ENCODE results near the gene MED13L.

The MED13L gene

GRCh38 chr12:116130431-116130830 is 147.1 kb downstream of the MED13L start:
- Histone ChIP-seq H3K9ac (no peak overlapping the region), H3K27ac (no peak overlapping the region), H3K4me1 (peaks cover 27 to 85% (median 49%) of the 10 kb centered on the region in 10 experiments), H4K20me1 (peaks cover 96 to 100% (median 100%) of the 10 kb centered on the region in 11 experiments), H3K27me3 (no peaks in the 10 kb centered on the region), H3K4me3 (no peak overlapping the region), H3K4me2 (peak overlapping the region in 2 of 11 experiments; percentile 16 to 24; a peak in 2 of 22 replicates), H3K36me3 (no peaks in the 10 kb centered on the region), H3K9me3 (replicated peaks in 1 of 11) (no peaks in the 10 kb centered on the region)
- no peak for TF ChIP-seq Cebpa-rat (IDR thresholded peaks at IDR 0.05)

GRCh38 chr12:116128779-116129178 is 148.7 kb downstream of the MED13L start:
- H3K36me3 ChIP-seq: no peaks in the 10 kb centered on the region
- no peaks in the 10 kb centered on the region for H3K9me3 ChIP-seq (replicated peaks in 1 of 11)
- peaks cover 96 to 100% (median 100%) of the 10 kb centered on the region in 11 experiments for H4K20me1 ChIP-seq
- H3K27me3 ChIP-seq: no peaks in the 10 kb centered on the region
- no peak overlapping the region for H3K4me3 ChIP-seq
- no peak overlapping the region for H3K27ac ChIP-seq
- H3K4me2 ChIP-seq: no peak overlapping the region
- TF ChIP-seq Cebpa-rat (IDR thresholded peaks at IDR 0.05): no peak
- peaks cover 35 to 85% (median 59%) of the 10 kb centered on the region in 10 experiments for H3K4me1 ChIP-seq
- no peak overlapping the region for H3K9ac ChIP-seq

DNA sequence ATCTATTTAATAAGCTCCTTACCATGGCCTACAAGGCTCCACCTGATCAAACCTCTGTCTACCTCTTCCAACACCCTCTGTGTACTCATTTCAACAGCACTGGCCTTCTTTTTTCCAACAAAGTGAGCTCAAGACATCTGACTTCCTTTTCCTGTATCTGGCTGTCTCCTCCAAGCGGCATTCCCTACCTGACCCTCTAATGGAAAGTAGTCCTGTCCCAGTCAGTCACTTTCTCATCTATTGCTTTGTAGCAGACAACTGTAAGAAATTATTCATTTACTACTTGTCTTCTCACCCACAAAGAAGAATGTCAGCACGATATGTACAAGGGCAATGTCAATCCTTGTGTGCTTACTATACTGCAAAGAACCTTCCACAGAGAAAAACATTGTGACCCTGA is 149.6 kb downstream of the MED13L start:
- Histone ChIP-seq H3K27ac (no peak overlapping the region), H3K4me3 (no peak overlapping the region), H3K36me3 (no peaks in the 10 kb centered on the region), H3K9me3 (replicated peaks in 1 of 11) (no peaks in the 10 kb centered on the region), H3K9ac (no peak overlapping the region), H3K4me1 (peaks cover 35 to 85% (median 59%) of the 10 kb centered on the region in 10 experiments), H4K20me1 (peaks cover 96 to 100% (median 100%) of the 10 kb centered on the region in 11 experiments), H3K27me3 (no peaks in the 10 kb centered on the region), H3K4me2 (peak overlapping the region in 2 of 11 experiments; percentile 9 to 27; a peak in 2 of 22 replicates)
- no peak for TF ChIP-seq Cebpa-rat (IDR thresholded peaks at IDR 0.05)

- H3K9ac ChIP-seq: no peak overlapping the region
- no peaks in the 10 kb centered on the region for H3K27me3 ChIP-seq
- H3K27ac ChIP-seq: no peak overlapping the region
- no peaks in the 10 kb centered on the region for H3K36me3 ChIP-seq
- TF ChIP-seq Cebpa-rat (IDR thresholded peaks at IDR 0.05): no peak
- H3K4me2 ChIP-seq: peak overlapping the region in 8 of 11 experiments; percentile 3 to 48 (median 29); a peak in 12 of 22 replicates
- no peaks in the 10 kb centered on the region for H3K9me3 ChIP-seq (replicated peaks in 1 of 11)
- peaks cover 40 to 85% (median 63%) of the 10 kb centered on the region in 10 experiments for H3K4me1 ChIP-seq
- peaks cover 96 to 100% (median 100%) of the 10 kb centered on the region in 11 experiments for H4K20me1 ChIP-seq
- no peak overlapping the region for H3K4me3 ChIP-seq
These were observed 150.9 kb downstream of the MED13L start for GRCh38 chr12:116126610-116127009.

GRCh38 chr12:116125956-116126566 is 151.4 kb downstream of the MED13L start:
- H4K20me1 ChIP-seq: peaks cover 96 to 100% (median 100%) of the 10 kb centered on the region in 11 experiments
- peaks cover 44 to 85% (median 63%) of the 10 kb centered on the region in 10 experiments for H3K4me1 ChIP-seq
- H3K4me2 ChIP-seq: peak overlapping the region in 9 of 11 experiments; percentile 3 to 48 (median 24); a peak in 15 of 22 replicates
- no peaks in the 10 kb centered on the region for H3K9me3 ChIP-seq (replicated peaks in 1 of 11)
- H3K9ac ChIP-seq: no peak overlapping the region
- TF ChIP-seq Cebpa-rat (IDR thresholded peaks at IDR 0.05): no peak
- H3K4me3 ChIP-seq: no peak overlapping the region
- no peak overlapping the region for H3K27ac ChIP-seq
- H3K27me3 ChIP-seq: no peaks in the 10 kb centered on the region
- H3K36me3 ChIP-seq: no peaks in the 10 kb centered on the region

- Histone ChIP-seq H3K27ac (no peak overlapping the region), H3K36me3 (no peaks in the 10 kb centered on the region), H3K4me2 (peak overlapping the region; percentile 1 to 95 (median 54); a peak in 17 of 22 replicates), H3K9me3 (replicated peaks in 1 of 11) (no peaks in the 10 kb centered on the region), H4K20me1 (peaks cover 96 to 100% (median 100%) of the 10 kb centered on the region in 11 experiments), H3K4me3 (no peak overlapping the region), H3K9ac (no peak overlapping the region), H3K27me3 (no peaks in the 10 kb centered on the region), H3K4me1 (peaks cover 44 to 84% (median 61%) of the 10 kb centered on the region in 10 experiments)
- TF ChIP-seq Cebpa-rat (IDR thresholded peaks at IDR 0.05): no peak
These were observed 152.4 kb downstream of the MED13L start for GRCh38 chr12:116125084-116125483.

DNA sequence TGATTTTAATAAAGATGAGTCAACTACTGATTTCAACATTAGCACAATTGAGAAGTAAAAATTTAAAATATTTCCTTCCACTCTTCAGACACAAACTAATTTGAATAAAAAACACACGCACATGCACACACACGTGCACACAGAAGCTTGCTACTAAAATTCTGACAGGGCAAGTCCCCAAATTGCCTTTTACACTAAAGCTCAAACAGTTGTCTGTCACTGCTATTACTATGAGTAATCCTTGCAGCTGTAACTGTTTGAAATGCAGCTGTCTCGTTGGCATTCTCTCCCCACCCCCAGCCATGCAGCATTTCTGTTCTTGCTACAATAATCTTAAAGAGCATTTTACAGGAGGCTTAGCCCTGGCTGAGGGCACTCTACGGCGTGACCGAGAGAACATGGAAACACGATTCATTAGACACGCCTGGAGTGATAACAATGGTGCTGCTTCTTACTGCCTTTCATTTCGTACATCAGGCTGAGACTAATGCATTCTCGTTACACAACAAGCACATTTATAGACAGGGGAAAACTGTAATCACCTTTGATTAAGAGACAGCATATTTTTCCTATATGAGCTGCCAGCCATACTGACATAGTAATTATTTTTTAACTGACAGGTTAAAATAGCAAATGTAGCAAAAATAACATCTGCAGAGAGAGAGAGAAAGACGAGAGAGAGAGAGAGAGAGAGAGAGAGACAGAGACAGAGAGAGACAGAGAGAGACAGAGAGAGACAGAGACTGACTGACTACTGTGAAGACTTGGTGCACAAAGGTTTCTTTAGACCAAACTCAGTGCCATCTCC is 153.8 kb downstream of the MED13L start:
- Histone ChIP-seq H3K27me3 (no peaks in the 10 kb centered on the region), H3K27ac (peak overlapping the region in 9 of 11 experiments; percentile 18 to 59 (median 47); a peak in 16 of 22 replicates), H4K20me1 (peaks cover 96 to 100% (median 100%) of the 10 kb centered on the region in 11 experiments), H3K9me3 (replicated peaks in 1 of 11) (no peaks in the 10 kb centered on the region), H3K36me3 (no peaks in the 10 kb centered on the region), H3K4me2 (peak overlapping the region; percentile 48 to 95 (median 63)), H3K4me3 (peak overlapping the region in 2 of 10 experiments; percentile 14 to 35; a peak in 3 of 20 replicates), H3K9ac (peak overlapping the region in 9 of 11 experiments; percentile 6 to 60 (median 29); a peak in 10 of 22 replicates), H3K4me1 (peaks cover 44 to 82% (median 61%) of the 10 kb centered on the region in 10 experiments)
- peak in 1 of 11 experiments; percentile 25; a peak in 1 of 22 replicates for TF ChIP-seq Cebpa-rat (IDR thresholded peaks at IDR 0.05)

GRCh38 chr12:116122628-116123027 is 154.9 kb downstream of the MED13L start:
- TF ChIP-seq Cebpa-rat (IDR thresholded peaks at IDR 0.05): no peak
- peaks cover 94 to 100% (median 99%) of the 10 kb centered on the region in 11 experiments for H4K20me1 ChIP-seq
- peak overlapping the region in 8 of 11 experiments; percentile 3 to 95 (median 64); a peak in 15 of 22 replicates for H3K4me2 ChIP-seq
- no peaks in the 10 kb centered on the region for H3K9me3 ChIP-seq (replicated peaks in 1 of 11)
- no peaks in the 10 kb centered on the region for H3K27me3 ChIP-seq
- no peak overlapping the region for H3K9ac ChIP-seq
- H3K4me3 ChIP-seq: no peak overlapping the region
- H3K27ac ChIP-seq: peak overlapping the region in 4 of 11 experiments; percentile 37 to 59 (median 52); a peak in 5 of 22 replicates
- peaks cover 43 to 76% (median 57%) of the 10 kb centered on the region in 10 experiments for H3K4me1 ChIP-seq
- H3K36me3 ChIP-seq: peaks cover 0 to 3% (median 0%) of the 10 kb centered on the region in 11 experiments; a peak in 3 of 22 replicates

GRCh38 chr12:116121453-116121871 is 156.0 kb downstream of the MED13L start:
- Histone ChIP-seq H3K4me3 (no peak overlapping the region), H4K20me1 (peaks cover 95 to 100% (median 99%) of the 10 kb centered on the region in 11 experiments), H3K27ac (peak overlapping the region in 1 of 11 experiments; percentile 58; a peak in 1 of 22 replicates), H3K9me3 (replicated peaks in 1 of 11) (no peaks in the 10 kb centered on the region), H3K36me3 (peaks cover 0 to 6% (median 0%) of the 10 kb centered on the region in 11 experiments; a peak in 4 of 22 replicates), H3K4me1 (peaks cover 38 to 71% (median 52%) of the 10 kb centered on the region in 10 experiments), H3K4me2 (peak overlapping the region; percentile 38 to 88 (median 61)), H3K27me3 (no peaks in the 10 kb centered on the region), H3K9ac (peak overlapping the region in 1 of 11 experiments; percentile 16; a peak in 1 of 22 replicates)
- no peak for TF ChIP-seq Cebpa-rat (IDR thresholded peaks at IDR 0.05)

All from BLaER1 treated with 17β-estradiol and CSF1 and Interleukin-3, amounts not matched to agents 10 nM and 100 nM (cell line).